Osteoblast (primary cell): ENCODE results near the gene DNER. TPM values are rescaled to one million over a fixed set of nuclear protein-coding genes. Genes with fewer than 3 reads are reported as not detected.

ENCODE experiments used
- DNase-seq: peaks from one replicate; pipeline ENCODE4 v3.0.0; 2011; ENCODE audit warnings: low spot score, mixed read lengths; ENCODE audit not compliant: insufficient read length; ENCODE audit errors: missing footprints
- H2AFZ ChIP-seq: 2 replicates; pipeline ENCODE4 v1.6.0; 2011; ENCODE audit warnings: mild to moderate bottlenecking, low read length
- H3K27ac ChIP-seq: 2 replicates; pipeline ENCODE4 v1.5.1; 2011; ENCODE audit warnings: mild to moderate bottlenecking, low read depth, low read length, moderate library complexity
- H3K27me3 ChIP-seq: 2 replicates; pipeline ENCODE4 v1.6.0; 2012; ENCODE audit warnings: mild to moderate bottlenecking, control low read depth, inconsistent platforms, low read length, moderate library complexity; ENCODE audit not compliant: insufficient read depth
- H3K36me3 ChIP-seq: 2 replicates; pipeline ENCODE4 v1.5.1; 2011; ENCODE audit warnings: mild to moderate bottlenecking, low read length, control low read depth, moderate library complexity; ENCODE audit not compliant: insufficient read depth
- H3K4me1 ChIP-seq: 2 replicates; pipeline ENCODE4 v1.5.1; 2011; ENCODE audit warnings: mild to moderate bottlenecking, low read length, control low read depth, moderate library complexity; ENCODE audit not compliant: insufficient read depth
- H3K4me2 ChIP-seq: 2 replicates; pipeline ENCODE4 v1.6.0; 2011; ENCODE audit warnings: mild to moderate bottlenecking, low read length; ENCODE audit not compliant: insufficient read depth
- H3K4me3 ChIP-seq: fragments of 200-600 bp; sonication (generic); 3 replicates; pipeline ENCODE4 v1.5.1; 2012; ENCODE audit warnings: mild to moderate bottlenecking, low read length, inconsistent platforms; ENCODE audit not compliant: insufficient read depth
- H3K79me2 ChIP-seq: 2 replicates; pipeline ENCODE4 v1.6.0; 2012; ENCODE audit warnings: mild to moderate bottlenecking, low read length, control low read depth, inconsistent platforms; ENCODE audit not compliant: insufficient read depth
- H3K9me3 ChIP-seq: 2 replicates; pipeline ENCODE4 v1.5.1; 2011; ENCODE audit warnings: low read depth, low read length, control low read depth
- H4K20me1 ChIP-seq: 2 replicates; pipeline ENCODE4 v1.6.0; 2012; ENCODE audit warnings: mild to moderate bottlenecking, low read length, control low read depth; ENCODE audit not compliant: insufficient read depth
- CTCF ChIP-seq: IDR thresholded peaks from 2 replicates; pipeline ENCODE4 v1.5.1; 2011; ENCODE audit warnings: mild to moderate bottlenecking, low read depth, low read length, moderate library complexity; ENCODE audit errors: extremely low read depth
- total RNA-seq: library from RNA; depleted of rRNA; stranded (reverse); fragments of >200 nt; gene quantifications from 2 replicates; pipeline ENCODE4 v1.2.3, GENCODE V29; 2012

The DNER gene
- total RNA-seq, 1 donor: 0.36 TPM

GRCh38 chr2:229350883-229351282 is 363.5 kb downstream of the DNER start:
- Histone ChIP-seq H3K4me1 (no peaks in the 10 kb centered on the region), H3K27ac (no peak overlapping the region), H3K36me3 (no peaks in the 10 kb centered on the region), H3K9me3 (no peaks in the 10 kb centered on the region), H4K20me1 (no peaks in the 10 kb centered on the region), H3K4me2 (no peak overlapping the region), H3K27me3 (no peaks in the 10 kb centered on the region), H3K4me3 (no peak overlapping the region), H2AFZ (no peak overlapping the region), H3K79me2 (no peaks in the 10 kb centered on the region)
- DNase-seq: no peak
- no peak for TF ChIP-seq CTCF

- no peak overlapping the region for H2AFZ ChIP-seq
- H4K20me1 ChIP-seq: no peaks in the 10 kb centered on the region
- TF ChIP-seq CTCF: no peak
- no peaks in the 10 kb centered on the region for H3K4me1 ChIP-seq
- no peak overlapping the region for H3K27ac ChIP-seq
- no peaks in the 10 kb centered on the region for H3K79me2 ChIP-seq
- H3K27me3 ChIP-seq: no peaks in the 10 kb centered on the region
- no peak overlapping the region for H3K4me2 ChIP-seq
- H3K9me3 ChIP-seq: no peaks in the 10 kb centered on the region
- DNase-seq: no peak
- no peaks in the 10 kb centered on the region for H3K36me3 ChIP-seq
- H3K4me3 ChIP-seq: no peak overlapping the region
These were observed 364.1 kb downstream of the DNER start for GRCh38 chr2:229350117-229350805.

- Histone ChIP-seq H3K4me3 (no peak overlapping the region), H4K20me1 (no peaks in the 10 kb centered on the region), H3K4me2 (no peak overlapping the region), H3K9me3 (no peaks in the 10 kb centered on the region), H3K27me3 (no peaks in the 10 kb centered on the region), H3K4me1 (peaks cover 3% of the 10 kb centered on the region), H3K79me2 (no peaks in the 10 kb centered on the region), H2AFZ (no peak overlapping the region), H3K36me3 (no peaks in the 10 kb centered on the region), H3K27ac (no peak overlapping the region)
- no peak for DNase-seq
- TF ChIP-seq CTCF: no peak
These were observed 366.2 kb downstream of the DNER start for GRCh38 chr2:229348128-229348527.

- Histone ChIP-seq H3K9me3 (no peaks in the 10 kb centered on the region), H4K20me1 (no peaks in the 10 kb centered on the region), H3K4me3 (no peak overlapping the region), H3K4me2 (no peak overlapping the region), H3K36me3 (no peaks in the 10 kb centered on the region), H3K27me3 (no peaks in the 10 kb centered on the region), H3K4me1 (peaks cover 3% of the 10 kb centered on the region), H2AFZ (no peak overlapping the region), H3K79me2 (no peaks in the 10 kb centered on the region), H3K27ac (no peak overlapping the region)
- no peak for TF ChIP-seq CTCF
- DNase-seq: no peak
These were observed 367.4 kb downstream of the DNER start for GRCh38 chr2:229346816-229347540.
